Activated T-cell treated with anti-CD3 and anti-CD28 coated beads for 24 hours (primary cell): ENCODE results near the gene GNB1L.

ENCODE experiments used
- DNase-seq: peaks from one replicate; pipeline ENCODE4 v3.0.0-alpha.2; 2020; ENCODE audit warnings: low read depth

GNB1L gene

DNA sequence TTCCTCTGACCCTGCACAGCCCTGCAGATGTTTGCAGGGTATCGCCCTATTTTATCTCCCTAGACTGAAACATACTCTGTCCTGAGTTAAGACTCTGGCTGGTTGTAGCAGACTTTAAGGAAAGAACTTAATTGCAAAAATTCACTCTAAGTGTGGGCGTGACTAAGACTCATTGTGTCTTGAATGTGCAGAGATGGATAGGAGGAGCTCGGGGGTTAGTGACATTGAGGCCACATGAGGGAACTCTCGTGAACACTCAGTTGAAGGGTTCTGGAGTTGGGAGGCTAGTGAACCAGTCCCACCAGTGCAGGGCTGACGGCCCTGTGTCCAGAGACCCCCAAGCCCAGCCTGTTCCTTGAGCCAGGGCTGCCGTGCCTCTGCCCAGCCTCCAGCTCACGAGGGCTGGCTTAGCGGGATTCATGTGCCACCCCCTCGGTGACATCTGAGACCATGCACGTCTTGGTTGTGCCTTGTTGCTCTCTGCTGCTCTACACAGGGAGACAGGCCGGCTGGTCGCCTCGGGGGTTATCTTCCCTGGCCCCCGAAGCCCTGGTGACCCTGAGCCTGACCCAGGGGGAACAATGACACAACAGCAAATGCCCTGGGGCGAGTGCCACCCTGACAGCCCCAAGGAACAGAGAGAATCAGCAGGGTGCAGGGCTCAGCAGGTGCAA, 105.5 kb downstream of the GNB1L start:
- no peak for DNase-seq

DNA sequence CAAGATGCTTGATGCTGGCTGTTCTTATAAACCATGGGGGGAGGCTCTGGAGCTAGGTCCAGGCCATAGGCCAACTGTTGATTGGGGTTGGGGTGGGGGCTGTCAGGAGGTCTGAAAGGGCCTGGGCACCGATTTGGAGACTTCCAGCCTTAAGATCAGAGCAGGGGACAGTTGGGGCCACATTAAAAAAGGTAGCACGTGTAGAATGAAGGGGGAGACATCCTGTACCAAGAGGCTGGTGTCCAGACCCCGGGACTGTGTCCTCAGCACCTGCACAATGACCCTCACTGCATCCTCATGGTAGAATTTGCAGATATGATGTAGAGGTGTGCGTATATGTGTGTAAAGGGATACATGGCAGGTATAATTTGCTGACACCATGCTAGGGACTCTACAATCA, 106.5 kb downstream of the GNB1L start:
- no peak for DNase-seq

DNA sequence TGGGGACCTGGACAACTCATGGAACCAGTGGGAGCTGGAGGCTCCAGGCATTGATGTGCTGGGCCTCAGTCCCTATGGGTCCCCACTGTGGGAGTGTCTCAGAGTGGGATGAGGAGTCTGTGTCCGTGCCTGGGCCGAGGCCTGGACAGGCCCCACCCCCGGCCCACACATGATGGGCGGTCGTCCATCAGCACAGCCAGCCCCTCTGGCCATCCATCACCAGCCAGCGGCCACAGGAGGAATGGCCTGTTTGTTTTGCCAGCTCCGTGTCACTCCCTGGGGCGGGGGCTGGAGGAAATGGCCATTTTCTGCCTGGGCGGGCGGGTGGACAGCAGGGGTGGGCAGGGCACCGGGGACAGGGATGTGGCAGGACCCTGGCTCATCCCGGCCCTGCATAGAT, 107.1 kb downstream of the GNB1L start:
- DNase-seq: no peak

DNA sequence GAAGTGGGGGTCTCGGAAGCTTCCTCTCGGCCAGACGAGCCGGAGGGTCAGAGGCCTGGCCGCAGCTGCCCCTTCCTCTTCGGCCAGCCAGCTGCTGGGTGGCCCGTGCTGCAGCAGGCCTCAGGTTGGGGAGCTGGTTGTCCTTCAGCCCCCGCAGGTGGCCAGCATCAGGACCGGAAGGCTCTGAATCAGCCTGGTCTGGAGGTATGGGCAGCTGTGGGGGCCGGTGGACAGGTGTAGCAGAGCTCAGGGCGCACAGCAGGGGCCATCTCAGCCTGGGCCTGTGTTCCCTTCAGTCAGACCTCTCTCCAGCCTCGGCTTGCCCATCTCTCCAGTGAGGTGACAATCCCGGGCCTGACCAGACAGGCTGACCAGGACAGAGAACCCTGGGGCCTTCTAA, 107.9 kb downstream of the GNB1L start:
- no peak for DNase-seq

DNA sequence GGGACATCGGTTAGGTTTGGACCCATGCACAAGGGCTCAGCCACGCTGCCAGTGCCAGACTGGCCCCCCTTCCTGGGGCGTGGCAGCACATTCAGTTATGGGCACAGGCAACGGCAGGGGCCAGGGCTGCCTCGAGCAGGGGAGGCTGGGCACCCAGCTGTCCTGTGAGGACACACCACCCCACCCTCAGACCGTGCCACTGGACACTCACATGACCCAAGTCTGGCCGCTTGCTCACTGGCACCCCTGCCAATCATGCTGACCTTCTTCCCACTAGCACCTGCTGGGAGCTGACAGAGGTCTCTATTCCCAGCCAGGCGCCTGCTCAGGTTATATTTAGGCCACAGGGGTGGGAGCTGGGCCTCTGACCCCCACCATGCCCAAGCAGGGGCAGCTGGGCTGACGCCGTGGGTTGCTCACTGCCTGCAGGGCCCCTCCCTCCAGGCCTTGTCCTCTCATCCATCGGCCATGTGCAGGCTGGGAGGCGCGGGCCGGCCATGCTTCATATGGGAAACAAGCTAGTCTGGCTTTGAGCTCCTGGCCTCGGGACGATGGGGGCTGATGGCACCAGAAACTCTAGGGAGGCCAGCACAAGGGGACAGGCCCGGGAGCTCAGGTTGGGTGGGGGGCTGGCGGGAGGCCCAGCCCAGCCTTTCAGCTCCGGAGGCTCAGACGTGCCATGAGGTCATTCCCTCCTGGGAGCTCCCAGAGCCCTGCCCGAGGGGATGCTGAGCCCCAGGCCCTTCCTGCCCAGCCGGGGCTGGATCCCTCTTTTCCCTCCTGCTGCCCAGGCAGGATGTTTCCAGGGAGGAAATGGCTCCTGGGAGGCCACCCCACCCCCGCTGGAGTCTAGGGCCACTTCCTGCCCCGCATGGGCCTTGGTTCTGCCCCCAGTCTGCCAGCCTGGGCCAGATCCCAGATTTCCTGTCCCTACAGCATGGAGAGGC, 109.2 kb downstream of the GNB1L start:
- DNase-seq: no peak

DNA sequence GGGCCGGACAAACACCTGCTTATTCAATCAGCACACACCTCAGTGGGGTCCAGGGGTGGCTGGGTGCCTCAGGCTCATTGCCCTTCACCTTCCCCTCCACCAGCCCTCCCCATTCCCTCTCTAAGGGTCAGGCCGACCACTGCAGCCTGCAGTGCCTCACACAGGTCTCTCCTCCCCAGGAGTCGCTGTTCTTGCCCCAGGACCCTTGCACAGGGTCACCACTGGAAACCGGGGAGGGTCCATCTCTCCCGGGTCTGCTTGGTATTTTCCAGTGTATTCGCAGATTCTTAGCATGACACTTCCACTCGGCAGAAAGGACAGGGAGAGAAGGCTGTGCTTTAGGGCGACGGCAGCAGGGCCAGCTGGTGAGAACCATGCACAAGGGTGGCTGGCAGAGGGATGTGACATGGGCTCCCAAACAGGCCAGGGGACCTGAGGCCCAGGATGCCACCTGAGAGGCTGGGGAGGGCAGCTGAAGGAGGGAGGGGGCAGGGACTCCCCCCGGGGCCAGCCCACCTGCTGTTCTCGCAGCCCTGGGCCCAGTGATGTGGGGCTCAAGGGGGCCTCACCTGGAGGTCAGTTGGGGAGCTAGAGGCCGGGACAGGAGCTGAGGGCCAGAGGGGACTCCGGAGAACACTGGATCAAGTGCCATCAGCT, 110.2 kb downstream of the GNB1L start:
- DNase-seq: no peak

DNA sequence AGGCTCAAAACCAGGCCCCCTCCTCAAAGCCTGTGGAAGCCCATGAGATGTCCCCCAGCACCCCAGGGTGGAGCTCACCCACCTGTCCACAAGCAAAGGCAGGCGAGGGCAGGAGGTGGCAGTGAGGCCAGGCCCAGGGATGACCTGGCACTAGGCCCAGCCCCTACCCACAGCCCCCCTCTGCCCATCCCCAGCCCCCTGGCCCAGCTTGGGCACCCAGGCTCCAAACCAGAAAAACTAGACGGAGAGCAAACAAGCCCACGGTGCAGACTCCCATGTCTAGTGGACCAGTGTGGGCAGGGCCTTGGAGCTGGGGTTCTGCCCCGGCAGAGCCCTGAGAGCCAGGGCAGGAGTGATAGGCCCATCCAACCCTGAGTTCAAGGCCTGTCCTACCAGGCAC, 111.0 kb downstream of the GNB1L start:
- no peak for DNase-seq

DNA sequence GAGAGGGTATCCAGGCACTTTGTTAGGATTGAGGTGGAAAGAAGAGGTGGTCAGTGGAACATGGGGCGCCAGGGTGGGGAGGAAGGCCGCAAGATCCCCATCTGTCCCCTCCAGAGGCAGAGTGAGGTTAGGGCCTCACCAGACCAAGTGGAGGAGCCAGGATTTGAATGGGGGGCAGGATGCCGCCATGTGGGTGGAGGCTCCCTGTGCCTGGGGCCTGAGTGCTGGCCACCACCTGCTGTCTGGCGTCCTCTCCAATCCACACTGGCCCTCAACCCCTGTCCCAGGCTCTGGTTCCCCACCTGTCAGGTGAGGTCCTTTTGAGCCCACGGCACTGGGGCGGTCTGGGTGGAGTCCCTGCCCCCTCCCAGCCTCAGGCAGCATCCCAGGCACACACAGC, 111.6 kb downstream of the GNB1L start:
- no peak for DNase-seq

DNA sequence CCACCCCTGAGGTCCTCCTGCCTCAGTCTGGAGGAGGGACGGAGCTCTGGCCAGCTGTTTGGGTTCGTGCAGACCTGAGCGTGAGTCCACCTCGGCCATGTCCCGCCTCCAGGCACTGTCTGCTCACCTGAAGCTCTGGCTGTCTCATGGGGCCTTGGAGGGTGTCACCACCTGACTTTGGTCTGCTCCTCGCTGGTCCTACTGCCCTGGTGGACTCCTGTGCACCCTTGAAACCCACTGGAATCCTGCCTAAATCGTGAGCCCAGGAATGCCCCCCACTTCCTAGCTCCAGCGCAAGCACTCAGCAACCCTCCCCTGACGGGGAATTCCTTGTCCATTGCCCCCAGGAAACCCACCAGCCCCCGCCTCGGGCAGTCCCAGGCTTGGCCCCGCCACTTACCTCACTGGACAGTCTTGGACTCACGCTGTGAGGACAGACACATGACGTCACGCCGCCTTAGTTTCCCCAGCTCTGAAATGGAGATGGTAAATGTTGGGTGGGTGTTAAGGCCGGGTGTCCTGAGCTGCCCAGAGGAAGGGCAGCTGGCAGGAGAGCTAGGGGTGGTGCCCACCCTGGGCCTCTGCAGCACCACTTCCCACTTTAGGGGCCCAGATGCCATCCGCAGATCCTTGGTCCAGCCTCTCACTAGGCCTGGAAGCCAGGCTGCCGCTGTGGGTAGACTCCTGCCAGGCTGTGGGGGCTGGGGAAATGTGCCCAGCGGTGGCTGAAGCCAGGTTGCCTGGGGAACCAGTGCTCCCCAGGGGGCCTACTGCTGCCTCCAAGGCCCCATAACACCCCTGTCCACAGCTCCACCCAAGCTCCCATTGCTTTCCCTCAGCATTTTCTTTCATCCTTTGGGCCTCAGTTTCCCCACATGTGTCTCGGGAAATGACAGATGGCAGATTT, 112.3 kb downstream of the GNB1L start:
- no peak for DNase-seq

DNA sequence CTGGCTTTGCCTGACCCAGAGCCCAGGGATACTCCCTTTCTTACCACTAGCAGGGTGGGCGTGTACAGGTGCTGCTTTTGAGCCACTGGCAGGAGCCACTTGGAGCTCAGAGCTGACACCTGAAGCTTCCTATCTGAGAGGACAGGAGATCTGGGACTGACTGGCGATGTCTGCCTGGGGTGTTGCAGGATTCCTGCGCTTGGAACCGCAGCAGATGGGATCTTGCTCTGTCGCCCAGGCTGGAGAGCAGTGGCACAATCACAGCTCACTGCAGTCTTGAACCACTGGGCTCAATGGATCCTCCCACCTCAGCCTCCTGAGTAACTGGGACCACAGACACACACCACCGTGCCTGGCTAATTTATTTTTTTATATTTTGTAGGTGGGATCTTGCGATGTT, 113.6 kb downstream of the GNB1L start:
- DNase-seq: no peak

DNA sequence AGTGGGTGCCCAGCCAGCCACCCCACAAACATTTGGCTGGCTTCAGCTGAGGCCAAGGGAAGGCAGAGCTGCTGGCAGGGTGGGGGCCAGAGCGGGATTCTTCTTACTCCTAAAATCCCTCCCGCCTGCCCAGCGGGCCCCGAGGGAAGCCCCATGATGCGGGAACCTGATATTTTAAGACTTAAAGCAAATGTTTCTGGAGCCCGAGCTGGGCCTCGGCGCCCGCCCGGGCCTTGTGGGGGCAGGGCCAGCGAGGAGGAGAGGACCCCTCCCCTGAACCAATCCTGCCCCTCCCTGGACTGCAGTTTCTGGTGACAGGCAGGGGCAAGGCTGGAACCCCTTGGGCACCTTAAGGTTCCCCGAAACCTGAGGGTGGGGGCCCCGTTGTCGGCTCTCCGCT, 114.1 kb downstream of the GNB1L start:
- DNase-seq: no peak

DNA sequence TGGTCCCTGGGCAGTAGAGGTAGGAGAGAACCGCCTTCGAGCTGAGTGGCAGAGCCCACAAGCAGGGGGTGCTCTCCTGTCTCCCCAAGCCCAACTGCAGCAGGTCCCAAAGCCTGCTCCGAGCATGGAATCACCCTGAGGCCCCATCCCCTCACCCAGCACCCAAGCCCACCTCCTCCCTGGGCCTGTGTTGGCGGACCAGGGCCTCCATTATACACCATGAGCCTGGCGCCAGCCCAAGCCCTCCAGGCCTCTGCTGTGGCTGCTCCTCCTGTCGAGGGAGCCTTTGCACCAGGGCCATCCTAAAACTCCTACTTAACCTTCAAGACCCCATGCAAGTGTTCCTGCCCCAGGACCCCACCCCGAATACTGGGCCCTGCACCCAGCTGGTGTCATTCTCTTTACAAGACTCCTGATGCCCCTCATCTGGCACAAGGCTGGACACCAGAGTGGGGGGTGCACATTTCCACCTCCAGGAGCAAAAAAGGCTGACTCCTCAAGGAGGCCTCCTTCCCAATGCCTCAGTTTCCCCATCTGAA, 114.7 kb downstream of the GNB1L start:
- DNase-seq: no peak

DNA sequence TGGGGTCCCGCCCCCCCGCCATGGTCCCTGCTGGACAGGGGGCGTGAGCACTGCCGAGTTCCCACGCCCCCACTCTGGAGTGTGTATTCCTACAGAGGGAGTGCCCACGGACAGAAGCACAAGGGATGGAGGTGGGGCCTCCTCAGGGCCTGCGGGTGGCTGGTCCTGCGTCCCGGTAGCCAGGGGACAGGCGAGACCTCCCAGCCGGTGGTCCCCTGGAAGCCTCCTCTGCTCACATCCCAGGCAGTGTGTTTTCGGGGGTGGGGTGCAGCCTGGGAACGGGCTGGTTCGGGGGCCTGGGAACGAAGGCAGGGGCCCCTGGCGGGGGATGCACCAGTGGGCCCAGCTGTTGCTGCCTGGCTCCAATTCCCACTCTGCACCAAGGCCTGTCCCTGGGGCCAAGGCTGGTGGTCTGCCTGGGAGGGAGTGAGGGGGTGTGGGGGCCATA, 115.2 kb downstream of the GNB1L start:
- DNase-seq: no peak

DNA sequence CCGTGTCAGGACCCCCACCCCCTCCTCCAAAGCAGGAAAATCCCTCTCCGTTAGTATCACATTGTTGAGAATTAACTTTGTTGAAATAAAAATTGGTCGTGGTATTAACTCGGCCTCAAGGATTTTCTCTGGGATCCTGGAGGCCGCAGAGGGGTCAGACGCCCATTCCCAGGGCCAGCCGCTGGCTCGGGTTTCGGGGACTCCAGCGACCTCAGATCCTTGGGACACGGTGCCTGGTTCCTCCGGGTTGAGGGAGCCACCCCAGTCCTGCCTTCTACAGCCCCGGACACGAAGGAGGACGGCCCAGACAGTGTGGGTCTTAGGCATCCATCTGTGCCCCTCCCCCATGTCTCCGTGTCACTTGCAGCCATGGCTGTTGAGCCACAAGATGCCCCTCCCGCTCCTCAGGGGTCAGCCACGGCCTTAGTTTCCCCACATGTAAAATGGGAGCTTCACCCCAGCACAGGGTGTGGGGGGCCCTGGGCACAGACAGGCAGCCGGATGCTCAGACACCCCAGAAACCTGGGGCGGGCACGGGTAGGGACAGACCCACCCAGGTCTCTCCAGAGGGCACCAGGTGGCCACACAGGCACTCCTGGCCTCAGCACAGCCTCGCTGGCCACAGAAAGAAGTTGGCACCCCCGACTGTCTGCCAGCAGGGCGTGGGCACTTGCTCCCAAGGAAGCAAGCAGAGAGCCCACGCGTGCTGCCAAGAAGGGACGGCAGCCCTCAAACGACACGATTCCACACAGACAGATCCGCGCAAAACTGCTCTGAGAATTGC, 115.8 kb downstream of the GNB1L start:
- DNase-seq: no peak

DNA sequence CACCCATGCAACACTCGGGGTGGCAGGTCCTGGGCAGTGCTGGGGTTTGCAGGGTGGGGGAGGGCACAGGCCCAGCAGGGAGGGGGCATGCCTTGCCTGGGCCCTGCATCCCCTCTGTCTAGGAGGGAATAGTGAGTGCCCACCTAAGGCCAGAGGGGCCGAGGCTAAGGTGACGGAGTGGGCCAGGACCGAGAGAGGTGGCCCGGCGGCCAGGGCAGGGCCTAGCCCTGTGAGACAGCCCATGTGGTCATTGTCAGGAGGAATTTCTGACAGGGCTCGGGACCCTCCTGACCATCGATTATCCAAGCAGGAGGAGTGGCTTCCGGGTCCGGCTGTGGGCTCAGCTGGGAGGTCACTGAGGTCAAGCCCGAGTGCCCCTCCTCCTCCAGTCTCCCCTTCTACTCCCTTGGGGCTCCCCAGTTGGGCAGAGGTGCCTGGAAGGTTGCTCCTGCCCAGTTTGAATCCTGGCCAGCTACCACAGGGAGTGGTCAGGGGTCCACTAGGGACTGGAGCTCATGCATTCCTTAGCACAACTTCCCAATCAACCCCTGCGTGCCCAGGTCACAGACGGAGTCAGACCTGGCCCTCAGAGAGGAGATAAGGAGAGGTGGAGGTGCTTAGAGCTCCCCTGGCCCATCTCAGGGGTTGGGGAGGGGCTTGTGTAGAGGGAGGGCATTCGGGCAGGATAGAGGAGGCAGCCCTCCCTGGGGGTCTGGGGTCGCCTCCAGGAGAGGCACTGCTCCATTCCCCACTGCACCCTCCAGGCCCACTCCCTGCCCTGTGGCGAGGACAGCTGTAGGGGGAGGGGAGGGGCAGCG, 116.6 kb downstream of the GNB1L start:
- no peak for DNase-seq

DNA sequence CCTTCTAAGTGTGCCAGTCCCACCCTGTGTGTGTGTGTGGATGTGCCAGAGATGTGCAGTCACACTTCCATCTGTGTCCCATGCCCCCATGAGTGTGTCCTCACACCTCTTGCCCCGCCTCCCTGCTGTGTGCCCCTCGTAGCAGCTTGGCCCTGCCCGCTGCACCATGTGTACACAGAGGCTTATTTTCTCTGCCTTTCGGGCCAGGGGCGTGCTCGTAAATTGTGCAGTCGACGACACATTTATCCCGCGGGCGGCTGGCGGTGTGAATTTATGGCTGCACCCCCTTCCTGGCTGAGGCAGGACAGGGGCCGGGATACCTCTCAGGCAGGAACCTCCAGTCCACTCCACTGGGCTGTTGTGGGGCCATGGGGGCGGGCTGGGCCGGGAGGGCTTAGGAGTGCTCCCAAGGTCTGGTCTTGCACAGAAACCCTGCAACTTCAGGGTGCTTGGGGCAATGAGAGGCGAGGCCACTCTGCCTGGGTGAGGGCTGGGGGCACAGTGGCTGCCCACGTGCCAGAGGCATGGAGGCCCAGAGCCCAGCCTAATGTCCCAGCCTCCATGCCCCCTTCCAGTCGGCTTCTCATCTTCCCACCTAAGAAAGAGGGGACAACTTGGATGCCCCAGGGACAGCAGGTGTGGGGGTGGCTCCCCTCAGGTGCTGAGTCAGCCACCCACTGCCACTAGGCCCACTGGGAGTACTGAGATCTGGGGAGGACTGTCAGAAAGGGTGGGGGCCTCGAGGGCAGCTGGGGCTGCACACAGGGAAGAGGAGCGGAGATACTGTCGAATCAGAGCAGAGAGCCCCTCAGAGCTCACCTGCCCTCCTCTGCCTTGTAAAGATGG, 118.8 kb downstream of the GNB1L start:
- no peak for DNase-seq

DNA sequence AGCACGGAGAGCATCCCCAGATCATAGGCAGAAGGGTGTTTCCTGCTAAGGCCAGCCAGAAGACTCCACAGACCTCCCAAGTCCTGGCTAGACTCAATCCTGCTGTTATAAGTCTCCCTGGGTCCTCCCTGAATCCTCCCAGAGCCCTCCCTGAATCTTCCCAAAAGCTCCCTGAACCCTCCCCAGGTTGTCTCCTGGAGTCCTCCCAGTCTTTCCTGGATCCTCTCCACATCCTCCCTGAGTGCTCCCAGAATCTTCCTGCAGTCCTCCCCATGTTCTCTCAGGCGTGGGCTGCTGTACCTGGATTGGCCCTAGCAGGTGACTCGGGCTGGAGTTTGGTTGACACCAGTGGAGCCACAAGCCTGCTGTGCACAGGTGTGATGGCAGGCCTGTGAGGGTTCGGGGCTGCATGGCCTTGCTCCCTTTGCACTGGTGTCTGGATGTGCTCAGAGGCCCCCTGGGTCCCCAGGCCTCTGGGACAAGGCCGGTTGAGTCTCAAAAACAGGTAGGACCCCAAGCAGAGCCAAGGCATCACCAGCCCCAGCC, 119.8 kb downstream of the GNB1L start:
- DNase-seq: no peak

DNA sequence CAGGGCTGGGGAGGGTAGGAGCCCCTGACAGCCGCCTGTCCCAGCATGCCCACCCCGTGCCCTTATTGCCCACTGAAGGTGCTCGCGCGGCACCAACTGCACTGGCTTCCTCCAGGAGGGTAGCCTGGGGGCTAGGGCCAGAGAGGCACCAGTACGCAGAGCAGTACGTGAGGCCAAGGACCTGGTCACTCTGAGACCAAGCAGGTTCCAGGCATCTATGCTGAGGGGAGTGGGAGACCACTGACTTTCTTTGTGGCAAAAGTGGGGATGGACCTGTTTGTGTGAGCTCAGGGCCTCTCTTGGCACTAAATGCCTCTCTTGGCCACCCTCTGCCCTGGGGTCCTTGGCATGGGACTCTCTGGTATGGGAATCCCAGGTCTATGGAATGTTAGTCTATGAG, 120.5 kb downstream of the GNB1L start:
- DNase-seq: no peak

DNA sequence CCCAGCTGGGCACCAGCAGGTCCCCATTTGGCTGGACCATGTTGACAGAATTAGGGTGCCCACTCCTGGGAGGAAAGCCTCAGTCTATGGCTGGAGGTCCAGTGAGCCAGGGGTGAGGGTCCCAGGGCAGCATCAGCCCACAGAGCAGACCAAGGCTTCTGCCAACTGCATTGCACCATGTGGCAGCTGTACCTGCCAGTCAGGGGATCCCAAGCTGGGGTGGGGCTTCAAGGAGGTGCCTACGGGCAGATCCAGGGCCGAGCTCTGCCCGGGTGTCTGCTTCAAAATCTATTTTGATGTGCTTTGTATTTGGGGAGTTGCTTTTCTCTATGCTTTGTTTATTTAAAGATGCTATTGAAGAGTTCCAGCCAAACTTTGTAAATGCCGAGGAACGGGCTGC, 120.9 kb downstream of the GNB1L start:
- DNase-seq: no peak
